Stimulated activated effector memory CD8-positive, alpha-beta T cell treated with anti-CD3 and anti-CD28 coated beads, Interleukin-12 subunit alpha, Interleukin-12 subunit beta, amount 100 ng/mL, for 72 hours (primary cell): ENCODE results near the gene TECPR2.
A peak's percentile ranks its signal among the peaks of the same experiment; 100 is the strongest.

Experiments
- ATAC-seq: fragments of 150-1000 bp; cut with Tn5 transposase; 2 replicates; pipeline ENCODE4 v1.10.0; 2021
- DNase-seq, 2 donors: peaks; one replicate each; pipeline ENCODE4 v3.0.0; 2021 to 2022; ENCODE audit warnings: low spot score in 2 of 2
- H3K27ac Mint-ChIP-seq: one replicate; pipeline ENCODE4 v1.8.0; 2022; ENCODE audit warnings: mild to moderate bottlenecking, mixed read lengths
- H3K36me3 Mint-ChIP-seq: one replicate; pipeline ENCODE4 v1.8.0; 2022; ENCODE audit warnings: mild to moderate bottlenecking, mixed read lengths
- H3K4me1 Mint-ChIP-seq: one replicate; pipeline ENCODE4 v1.8.0; 2022; ENCODE audit warnings: mixed read lengths
- H3K4me3 Mint-ChIP-seq: one replicate; pipeline ENCODE4 v1.8.0; 2022; ENCODE audit warnings: mild to moderate bottlenecking, mixed read lengths
- H3K9me3 Mint-ChIP-seq: one replicate; pipeline ENCODE4 v1.8.0; 2022; ENCODE audit warnings: mixed read lengths

The TECPR2 gene

GRCh38 chr14:102450206-102451063, 87.7 kb downstream of the TECPR2 start:
- no peaks in the 10 kb centered on the region for H3K36me3 Mint-ChIP-seq
- no peaks in the 10 kb centered on the region for H3K4me1 Mint-ChIP-seq
- H3K27ac Mint-ChIP-seq: no peak overlapping the region
- H3K9me3 Mint-ChIP-seq: no peaks in the 10 kb centered on the region
- DNase-seq (no peak), ATAC-seq (no peak)
- no peak overlapping the region for H3K4me3 Mint-ChIP-seq

GRCh38 chr14:102451064-102451352, 88.3 kb downstream of the TECPR2 start:
- no peaks in the 10 kb centered on the region for H3K36me3 Mint-ChIP-seq
- H3K4me1 Mint-ChIP-seq: no peaks in the 10 kb centered on the region
- no peak for ATAC-seq

GRCh38 chr14:102452302-102452701, 89.6 kb downstream of the TECPR2 start:
- Mint-ChIP-seq H3K36me3 (no peaks in the 10 kb centered on the region), H3K4me3 (no peak overlapping the region), H3K4me1 (no peaks in the 10 kb centered on the region), H3K27ac (no peak overlapping the region), H3K9me3 (no peaks in the 10 kb centered on the region)
- no peak for ATAC-seq
- no peak for DNase-seq

More at GRCh38 chr14:102451064-102451352, 88.3 kb downstream of the TECPR2 start:
- Mint-ChIP-seq H3K9me3 (no peaks in the 10 kb centered on the region), H3K4me3 (no peak overlapping the region), H3K27ac (no peak overlapping the region)
- DNase-seq: no peak

- H3K27ac Mint-ChIP-seq: no peak overlapping the region
- no peaks in the 10 kb centered on the region for H3K36me3 Mint-ChIP-seq
- ATAC-seq (no peak), DNase-seq (no peak)
- no peaks in the 10 kb centered on the region for H3K4me1 Mint-ChIP-seq
- no peak overlapping the region for H3K4me3 Mint-ChIP-seq
- H3K9me3 Mint-ChIP-seq: no peaks in the 10 kb centered on the region
Observed at GRCh38 chr14:102454711-102455110, 92.0 kb downstream of the TECPR2 start.

- DNase-seq (no peak), ATAC-seq (no peak)
- Mint-ChIP-seq H3K9me3 (no peaks in the 10 kb centered on the region), H3K4me3 (no peak overlapping the region), H3K4me1 (peaks cover 8% of the 10 kb centered on the region), H3K27ac (no peak overlapping the region), H3K36me3 (no peaks in the 10 kb centered on the region)
Observed at GRCh38 chr14:102457509-102457908, 94.8 kb downstream of the TECPR2 start.

- ATAC-seq (no peak), DNase-seq (no peak)
- Mint-ChIP-seq H3K4me3 (no peak overlapping the region), H3K27ac (peak overlapping the region; percentile 86), H3K36me3 (peaks cover 8% of the 10 kb centered on the region), H3K4me1 (peaks cover 12% of the 10 kb centered on the region), H3K9me3 (no peaks in the 10 kb centered on the region)
Observed at GRCh38 chr14:102461490-102462338, 99.0 kb downstream of the TECPR2 start.

- H3K9me3 Mint-ChIP-seq: no peaks in the 10 kb centered on the region
- H3K27ac Mint-ChIP-seq: no peak overlapping the region
- H3K4me1 Mint-ChIP-seq: peaks cover 12% of the 10 kb centered on the region
- no peak overlapping the region for H3K4me3 Mint-ChIP-seq
- ATAC-seq: no peak
- peaks cover 9% of the 10 kb centered on the region for H3K36me3 Mint-ChIP-seq
- DNase-seq: no peak
Observed at GRCh38 chr14:102462391-102462790, 99.7 kb downstream of the TECPR2 start.

- H3K36me3 Mint-ChIP-seq: peaks cover 14% of the 10 kb centered on the region
- DNase-seq (no peak), ATAC-seq (no peak)
- peaks cover 12% of the 10 kb centered on the region for H3K4me1 Mint-ChIP-seq
- H3K27ac Mint-ChIP-seq: no peak overlapping the region
- H3K9me3 Mint-ChIP-seq: no peaks in the 10 kb centered on the region
- no peak overlapping the region for H3K4me3 Mint-ChIP-seq
Observed at GRCh38 chr14:102464006-102464405, 101.3 kb downstream of the TECPR2 start.

GRCh38 chr14:102464846-102465341, 102.2 kb downstream of the TECPR2 start:
- H3K36me3 Mint-ChIP-seq: peaks cover 14% of the 10 kb centered on the region
- H3K4me1 Mint-ChIP-seq: peaks cover 12% of the 10 kb centered on the region
- H3K9me3 Mint-ChIP-seq: no peaks in the 10 kb centered on the region
- DNase-seq: no peak
- no peak overlapping the region for H3K4me3 Mint-ChIP-seq
- no peak for ATAC-seq
- no peak overlapping the region for H3K27ac Mint-ChIP-seq

GRCh38 chr14:102469261-102469660, 106.5 kb downstream of the TECPR2 start:
- H3K4me1 Mint-ChIP-seq: no peaks in the 10 kb centered on the region
- no peak for ATAC-seq
- no peak overlapping the region for H3K27ac Mint-ChIP-seq
- DNase-seq: no peak
- H3K4me3 Mint-ChIP-seq: no peak overlapping the region
- H3K36me3 Mint-ChIP-seq: peaks cover 14% of the 10 kb centered on the region
- H3K9me3 Mint-ChIP-seq: no peaks in the 10 kb centered on the region

- Mint-ChIP-seq H3K27ac (no peak overlapping the region), H3K36me3 (peaks cover 7% of the 10 kb centered on the region), H3K4me3 (no peak overlapping the region), H3K9me3 (no peaks in the 10 kb centered on the region), H3K4me1 (no peaks in the 10 kb centered on the region)
- no peak for ATAC-seq
- no peak for DNase-seq
Observed at GRCh38 chr14:102471921-102472790, 109.4 kb downstream of the TECPR2 start.

- no peaks in the 10 kb centered on the region for H3K4me1 Mint-ChIP-seq
- DNase-seq: no peak
Observed at GRCh38 chr14:102472791-102473150, 110.0 kb downstream of the TECPR2 start.

GRCh38 chr14:102473559-102473958, 110.8 kb downstream of the TECPR2 start:
- ATAC-seq: no peak

More at GRCh38 chr14:102472791-102473150, 110.0 kb downstream of the TECPR2 start:
- Mint-ChIP-seq H3K36me3 (peaks cover 2% of the 10 kb centered on the region), H3K9me3 (no peaks in the 10 kb centered on the region), H3K4me3 (no peak overlapping the region), H3K27ac (no peak overlapping the region)
- ATAC-seq: no peak

GRCh38 chr14:102474934-102475333, 112.2 kb downstream of the TECPR2 start:
- H3K27ac Mint-ChIP-seq: peak overlapping the region; percentile 2
- H3K4me3 Mint-ChIP-seq: no peak overlapping the region
- ATAC-seq: no peak
- H3K4me1 Mint-ChIP-seq: no peaks in the 10 kb centered on the region
- H3K36me3 Mint-ChIP-seq: no peaks in the 10 kb centered on the region
- H3K9me3 Mint-ChIP-seq: no peaks in the 10 kb centered on the region
- DNase-seq: no peak

More at GRCh38 chr14:102473559-102473958, 110.8 kb downstream of the TECPR2 start:
- Mint-ChIP-seq H3K4me3 (no peak overlapping the region), H3K36me3 (no peaks in the 10 kb centered on the region), H3K4me1 (no peaks in the 10 kb centered on the region), H3K9me3 (no peaks in the 10 kb centered on the region), H3K27ac (no peak overlapping the region)
- no peak for DNase-seq

- Mint-ChIP-seq H3K36me3 (no peaks in the 10 kb centered on the region), H3K4me1 (no peaks in the 10 kb centered on the region), H3K9me3 (peaks cover 3% of the 10 kb centered on the region), H3K4me3 (no peak overlapping the region), H3K27ac (no peak overlapping the region)
- ATAC-seq: no peak
- DNase-seq: no peak
Observed at GRCh38 chr14:102479107-102479506, 116.4 kb downstream of the TECPR2 start.
